GM18505 (cell line): Measurements from ENCODE around the gene FAM167B.
"Not testable (repeated sequence)": the region's sequence is repeated elsewhere in the genome, so short reads cannot be mapped to it uniquely, and the experiment has no call there.

Experiments
- ATAC-seq: cut with Tn5 transposase; IDR thresholded peaks from one replicate; pipeline ENCODE4 v1.9.1; 2021; ENCODE audit not compliant: unreplicated experiment
- POLR2A ChIP-seq: IDR thresholded peaks from 4 replicates; pipeline ENCODE4 v1.6.1; 2011; ENCODE audit warnings: borderline replicate concordance; ENCODE audit not compliant: insufficient read depth, insufficient read length; ENCODE audit errors: extremely low read depth

The FAM167B gene

GRCh38 chr1:32285658-32286057 is 38.6 kb downstream of the FAM167B start:
- ATAC-seq: no peak
- TF ChIP-seq POLR2A: no peak

DNA sequence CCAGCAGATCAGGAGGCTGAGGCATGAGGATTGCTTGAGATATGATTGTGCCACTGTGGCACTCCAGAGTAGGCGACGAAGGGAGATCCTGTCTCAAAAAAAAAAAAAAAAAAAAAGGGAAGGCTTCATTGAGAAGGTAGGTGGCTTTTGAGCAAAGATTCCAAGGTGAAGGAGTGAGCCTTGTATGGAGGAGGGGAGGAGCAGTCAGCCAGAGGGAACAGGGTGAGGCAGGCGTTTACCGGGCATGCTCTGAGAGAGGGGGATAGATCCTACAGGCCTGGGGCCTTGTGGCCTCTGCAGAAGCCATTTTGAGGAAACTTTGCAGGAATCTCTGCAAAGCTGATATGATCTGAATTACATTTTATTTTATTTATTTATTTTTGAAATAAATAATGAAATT is 39.7 kb downstream of the FAM167B start:
- TF ChIP-seq POLR2A: no peak
- ATAC-seq: no peak

DNA sequence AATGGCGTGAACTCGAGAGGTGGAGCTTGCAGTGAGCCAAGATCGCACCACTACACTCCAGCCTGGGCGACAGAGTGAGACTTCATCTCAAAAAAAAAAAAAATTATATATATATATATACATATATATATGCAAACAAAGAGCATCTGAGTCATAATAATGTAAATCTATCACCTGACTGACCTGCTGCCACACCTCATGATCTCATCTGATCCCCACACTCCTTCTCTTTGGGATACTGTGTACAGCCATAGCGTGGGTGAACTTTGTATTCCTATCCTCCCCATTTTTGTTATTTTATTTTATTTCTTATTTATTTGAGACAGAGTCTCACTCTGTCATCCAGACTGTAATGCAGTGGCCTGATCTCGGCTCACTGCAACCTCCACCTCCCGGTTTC is 42.2 kb downstream of the FAM167B start:
- ATAC-seq: no peak

GRCh38 chr1:32291145-32291707 is 44.2 kb downstream of the FAM167B start:
- TF ChIP-seq POLR2A: no peak
- no peak for ATAC-seq

More for the DNA sequence above, 42.2 kb downstream of the FAM167B start:
- no peak for TF ChIP-seq POLR2A

DNA sequence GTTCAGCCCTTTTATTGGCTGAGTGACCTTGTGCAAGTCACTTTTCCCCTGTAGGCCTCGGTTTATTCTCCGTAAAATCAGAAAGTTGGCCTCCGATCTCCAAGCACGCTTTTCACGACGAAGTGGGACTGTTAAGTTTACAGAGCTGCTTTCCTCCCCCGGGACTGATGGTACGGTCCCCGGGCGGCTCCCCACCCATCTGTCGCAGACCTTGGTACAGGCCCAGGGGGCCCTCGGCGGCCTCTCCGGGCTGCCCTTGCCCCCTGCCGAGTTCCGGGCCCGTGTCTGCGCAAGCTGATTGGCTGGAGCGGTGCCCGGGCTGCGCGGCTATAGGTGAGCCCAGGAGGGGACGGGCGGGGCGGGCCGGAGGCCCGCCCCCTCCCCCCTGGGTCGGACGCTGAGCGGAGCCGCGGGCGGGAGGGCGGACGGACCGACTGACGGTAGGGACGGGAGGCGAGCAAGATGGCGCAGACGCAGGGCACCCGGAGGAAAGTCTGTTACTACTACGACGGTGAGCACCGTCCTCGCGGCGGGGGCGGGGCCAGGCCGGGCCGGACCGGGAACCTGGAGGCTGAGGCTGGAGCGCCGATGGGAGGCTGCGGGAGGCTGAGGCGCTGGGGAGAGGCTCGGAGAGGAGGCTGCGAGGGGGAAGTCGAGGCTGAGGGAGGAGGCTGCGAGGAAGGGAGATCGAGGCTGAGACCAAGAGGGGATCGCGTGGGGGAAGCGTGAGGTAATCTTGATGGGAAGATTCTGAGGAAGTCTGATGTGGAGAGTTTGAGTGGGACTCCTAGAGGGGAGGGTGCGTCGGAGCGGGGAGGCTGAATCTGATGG is 44.9 kb downstream of the FAM167B start, which contains the start of gene HDAC1:
HDAC1 (plus strand) TSS at position 376 of the 831 bp plus-strand sequence; CDS start at position 463, 87 bp downstream.
- peak; percentile 95 for ATAC-seq
- peak; percentile 79 for TF ChIP-seq POLR2A

GRCh38 chr1:32298211-32298610 is 51.2 kb downstream of the FAM167B start:
- not testable (repeated sequence) for ATAC-seq
